ENCODE measurements around the gene PCDH1.

The PCDH1 gene

DNA sequence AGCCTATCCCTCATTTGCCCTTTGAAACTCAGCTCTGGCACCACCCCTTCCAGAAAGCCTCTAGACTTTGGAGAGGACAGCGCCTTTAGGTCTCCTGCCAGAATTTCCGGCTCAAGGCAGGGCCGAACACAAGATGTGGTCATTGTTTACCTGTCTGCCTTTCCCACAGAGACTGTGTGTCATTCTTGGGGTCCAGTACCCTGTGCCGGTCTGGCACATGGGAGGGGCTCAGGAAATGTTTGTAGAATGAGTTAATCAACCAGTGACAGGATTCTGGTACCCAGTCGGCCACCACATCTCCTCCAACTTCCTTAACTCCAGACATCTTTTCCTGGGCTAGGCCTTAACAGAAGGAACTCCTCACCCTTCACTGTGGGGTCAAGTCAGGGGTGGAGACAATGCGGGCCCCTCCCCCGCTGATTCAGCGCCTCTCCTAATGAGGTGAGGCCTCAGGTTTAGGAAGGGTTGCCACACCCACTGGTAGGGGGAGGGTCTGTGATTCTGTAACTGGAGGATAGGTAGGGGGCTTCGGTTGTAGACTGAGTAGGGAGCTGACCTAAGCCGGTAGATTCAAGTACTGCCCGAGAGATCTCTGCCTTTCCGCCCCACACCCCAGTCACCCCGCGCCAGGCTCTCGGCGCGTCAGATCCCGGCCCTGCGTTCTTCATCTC is 29.3 kb downstream of the PCDH1 start:
- no peak for TF ChIP-seq FOXP2 (optimal IDR thresholded peaks at IDR 0.05; ENCODE audit: borderline replicate concordance, extremely low read depth, extremely low read length, insufficient read depth)
- TF ChIP-seq SIN3A (IDR thresholded peaks at IDR 0.05; ENCODE audit: borderline replicate concordance, insufficient read depth, low read length) = no peak
- no peak for TF ChIP-seq TAF1 (IDR thresholded peaks at IDR 0.05; ENCODE audit: borderline replicate concordance, insufficient read depth, low read length)
- TF ChIP-seq, protein P1, sequence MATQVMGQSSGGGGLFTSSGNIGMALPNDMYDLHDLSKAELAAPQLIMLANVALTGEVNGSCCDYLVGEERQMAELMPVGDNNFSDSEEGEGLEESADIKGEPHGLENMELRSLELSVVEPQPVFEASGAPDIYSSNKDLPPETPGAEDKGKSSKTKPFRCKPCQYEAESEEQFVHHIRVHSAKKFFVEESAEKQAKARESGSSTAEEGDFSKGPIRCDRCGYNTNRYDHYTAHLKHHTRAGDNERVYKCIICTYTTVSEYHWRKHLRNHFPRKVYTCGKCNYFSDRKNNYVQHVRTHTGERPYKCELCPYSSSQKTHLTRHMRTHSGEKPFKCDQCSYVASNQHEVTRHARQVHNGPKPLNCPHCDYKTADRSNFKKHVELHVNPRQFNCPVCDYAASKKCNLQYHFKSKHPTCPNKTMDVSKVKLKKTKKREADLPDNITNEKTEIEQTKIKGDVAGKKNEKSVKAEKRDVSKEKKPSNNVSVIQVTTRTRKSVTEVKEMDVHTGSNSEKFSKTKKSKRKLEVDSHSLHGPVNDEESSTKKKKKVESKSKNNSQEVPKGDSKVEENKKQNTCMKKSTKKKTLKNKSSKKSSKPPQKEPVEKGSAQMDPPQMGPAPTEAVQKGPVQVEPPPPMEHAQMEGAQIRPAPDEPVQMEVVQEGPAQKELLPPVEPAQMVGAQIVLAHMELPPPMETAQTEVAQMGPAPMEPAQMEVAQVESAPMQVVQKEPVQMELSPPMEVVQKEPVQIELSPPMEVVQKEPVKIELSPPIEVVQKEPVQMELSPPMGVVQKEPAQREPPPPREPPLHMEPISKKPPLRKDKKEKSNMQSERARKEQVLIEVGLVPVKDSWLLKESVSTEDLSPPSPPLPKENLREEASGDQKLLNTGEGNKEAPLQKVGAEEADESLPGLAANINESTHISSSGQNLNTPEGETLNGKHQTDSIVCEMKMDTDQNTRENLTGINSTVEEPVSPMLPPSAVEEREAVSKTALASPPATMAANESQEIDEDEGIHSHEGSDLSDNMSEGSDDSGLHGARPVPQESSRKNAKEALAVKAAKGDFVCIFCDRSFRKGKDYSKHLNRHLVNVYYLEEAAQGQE (IDR thresholded peaks at IDR 0.05; ENCODE audit: insufficient read depth in 1 of 2, low read depth in 2 of 2, low read length in 2 of 2) = no peak
- TF ChIP-seq POLR2AphosphoS5 (IDR thresholded peaks at IDR 0.05; ENCODE audit: low read depth, low read length) = no peak

DNA sequence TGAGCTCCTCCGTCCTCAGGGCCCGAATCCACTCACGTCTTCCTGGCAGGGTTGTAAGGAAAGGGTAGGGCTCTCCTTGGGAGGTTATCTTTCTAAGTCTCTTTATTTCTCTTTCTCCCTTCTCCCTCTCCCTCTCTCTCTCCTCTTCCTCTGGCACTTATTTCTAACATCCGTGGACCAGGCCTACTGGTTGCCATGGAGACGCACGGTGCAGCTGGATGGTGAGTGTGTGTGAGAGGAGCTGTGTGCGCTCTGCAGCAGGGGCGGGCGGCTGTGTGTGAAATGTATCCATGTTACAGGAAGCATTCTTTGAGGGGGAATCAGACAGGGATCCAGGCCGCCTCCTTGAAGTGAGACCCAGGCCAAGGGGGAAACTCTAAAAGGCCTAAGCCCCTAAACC is 32.2 kb downstream of the PCDH1 start:
- TF ChIP-seq SIN3A (IDR thresholded peaks at IDR 0.05; ENCODE audit: borderline replicate concordance, insufficient read depth, low read length) (no peak), FOXP2 (optimal IDR thresholded peaks at IDR 0.05; ENCODE audit: borderline replicate concordance, extremely low read depth, extremely low read length, insufficient read depth) (no peak), POLR2AphosphoS5 (IDR thresholded peaks at IDR 0.05; ENCODE audit: low read depth, low read length) (no peak)

DNA sequence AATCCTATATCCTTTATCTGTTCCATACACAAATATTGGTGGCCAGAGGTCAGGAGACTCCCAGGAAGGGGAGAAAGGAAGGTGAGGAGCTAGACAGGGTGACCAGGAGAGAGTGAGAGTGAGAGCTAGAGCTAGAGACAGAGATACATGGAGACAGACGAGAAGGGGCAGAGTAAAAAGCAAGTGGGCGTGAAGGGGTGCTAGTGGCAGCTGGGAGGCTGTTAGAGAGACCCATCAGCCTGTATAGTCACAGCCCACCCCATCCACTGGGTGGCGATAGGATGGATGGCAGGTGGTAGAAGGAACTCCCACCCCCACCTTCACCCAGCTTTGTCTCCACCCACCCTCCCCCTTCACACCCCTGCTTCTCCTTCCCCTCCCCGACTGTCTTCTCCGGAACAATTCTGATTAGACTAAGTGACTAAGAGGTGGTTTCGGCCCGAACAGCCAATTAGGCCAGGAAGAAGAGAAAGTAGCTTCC is 32.8 kb downstream of the PCDH1 start:
- TF ChIP-seq TAF1 (IDR thresholded peaks at IDR 0.05; ENCODE audit: borderline replicate concordance, insufficient read depth, low read length) (no peak), FOXP2 (optimal IDR thresholded peaks at IDR 0.05; ENCODE audit: borderline replicate concordance, extremely low read depth, extremely low read length, insufficient read depth) (no peak), POLR2AphosphoS5 (IDR thresholded peaks at IDR 0.05; ENCODE audit: low read depth, low read length) (no peak), SIN3A (IDR thresholded peaks at IDR 0.05; ENCODE audit: borderline replicate concordance, insufficient read depth, low read length) (no peak)
- TF ChIP-seq, protein P1 (IDR thresholded peaks at IDR 0.05; ENCODE audit: insufficient read depth in 1 of 2, low read depth in 2 of 2, low read length in 2 of 2) = no peak

DNA sequence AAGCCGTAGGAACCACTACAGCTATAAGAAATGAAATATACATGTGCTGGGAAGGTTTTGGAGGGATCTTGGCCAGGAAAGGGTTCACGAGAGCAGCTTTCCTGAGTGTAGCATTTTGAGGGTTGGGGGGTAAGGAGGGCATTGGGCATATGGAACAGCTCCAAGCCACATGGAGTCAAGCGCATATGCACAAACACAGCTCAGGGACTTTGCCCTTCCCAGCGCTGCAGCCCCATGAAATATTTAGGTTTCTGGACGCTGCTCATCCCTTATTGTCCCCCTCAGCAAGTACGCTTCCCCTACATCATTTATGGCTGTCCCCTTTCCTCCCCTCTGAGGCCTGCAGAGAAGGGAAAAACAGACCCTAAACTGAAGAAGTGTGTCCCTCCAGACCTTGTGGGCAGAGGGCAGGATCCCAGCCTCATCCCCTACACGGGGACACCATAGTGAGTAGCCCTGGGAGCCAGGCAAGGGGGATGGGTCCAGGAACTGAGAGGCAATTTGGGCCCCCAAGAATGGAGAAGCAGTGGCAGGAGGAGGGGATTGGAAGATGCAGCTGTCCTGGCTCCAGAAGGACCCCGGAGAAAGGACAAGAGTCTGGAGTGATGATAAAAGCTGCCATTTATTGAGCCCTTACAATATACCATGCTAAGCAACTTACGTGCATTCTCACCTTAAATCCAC is 33.7 kb downstream of the PCDH1 start:
- no peak for TF ChIP-seq SIN3A (IDR thresholded peaks at IDR 0.05; ENCODE audit: borderline replicate concordance, insufficient read depth, low read length)
- no peak for TF ChIP-seq POLR2AphosphoS5 (IDR thresholded peaks at IDR 0.05; ENCODE audit: low read depth, low read length)
- TF ChIP-seq TAF1 (IDR thresholded peaks at IDR 0.05; ENCODE audit: borderline replicate concordance, insufficient read depth, low read length) = no peak
- TF ChIP-seq FOXP2 (optimal IDR thresholded peaks at IDR 0.05; ENCODE audit: borderline replicate concordance, extremely low read depth, extremely low read length, insufficient read depth) = no peak
- TF ChIP-seq, protein P1 (IDR thresholded peaks at IDR 0.05; ENCODE audit: insufficient read depth in 1 of 2, low read depth in 2 of 2, low read length in 2 of 2) = no peak

DNA sequence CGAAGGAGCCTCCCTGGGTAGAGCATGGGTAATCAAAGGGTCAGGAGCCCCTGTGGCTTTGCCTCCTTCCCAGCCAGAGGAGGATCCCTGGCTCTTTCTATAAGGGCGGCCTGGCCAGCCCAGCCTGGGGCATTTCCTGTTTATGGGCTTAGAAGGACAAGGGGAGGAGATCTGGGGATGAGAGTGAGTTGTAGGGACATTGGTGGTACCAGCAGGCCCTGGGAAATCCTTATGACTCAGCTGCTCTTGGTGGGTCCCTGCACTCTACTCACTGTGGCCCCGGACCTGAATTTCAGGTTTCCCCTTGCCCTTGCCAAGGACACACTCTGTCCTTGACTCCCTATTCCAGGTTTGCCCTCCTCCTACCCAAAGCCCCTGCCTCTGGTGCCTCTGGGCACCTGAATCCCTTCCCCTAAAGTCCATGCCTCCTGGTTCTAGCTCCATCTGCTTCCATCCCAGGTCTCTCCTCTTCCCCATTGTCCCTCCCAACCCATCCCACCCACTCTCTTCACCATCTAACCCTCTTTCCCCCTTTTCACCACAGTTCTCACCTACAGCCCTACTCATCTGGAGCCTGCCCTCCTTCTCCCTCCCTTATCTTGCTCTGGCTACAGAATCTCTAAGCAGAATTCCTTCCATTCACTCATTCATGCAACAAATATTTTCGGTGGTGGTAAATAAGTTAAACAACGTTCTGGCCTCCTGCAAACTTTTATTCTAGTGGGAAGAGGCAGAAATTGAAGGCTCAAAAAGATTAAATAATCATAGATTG is 34.9 kb downstream of the PCDH1 start:
- TF ChIP-seq TAF1 (IDR thresholded peaks at IDR 0.05; ENCODE audit: borderline replicate concordance, insufficient read depth, low read length) = no peak
- no peak for TF ChIP-seq FOXP2 (optimal IDR thresholded peaks at IDR 0.05; ENCODE audit: borderline replicate concordance, extremely low read depth, extremely low read length, insufficient read depth)
- TF ChIP-seq SIN3A (IDR thresholded peaks at IDR 0.05; ENCODE audit: borderline replicate concordance, insufficient read depth, low read length) = no peak
